B cell (primary cell): Measurements from ENCODE around the gene PDE4B. TPM values are rescaled to one million over a fixed set of nuclear protein-coding genes. Genes with fewer than 3 reads are reported as not detected.

Experiments
- ATAC-seq: fragments of 200-7000 bp; cut with Tn5 transposase; one replicate; pipeline ENCODE4 v1.10.0; 2021; ENCODE audit warnings: low read depth, mild to moderate bottlenecking, moderate number of reproducible peaks, moderate library complexity
- CTCF ChIA-PET: fragments of 350-600 bp; sonication (Branson Sonifier 250); formaldehyde crosslinking; loops from one replicate; lab custom pipeline; 2021; ENCODE audit warnings: antibody characterized with exemption, inconsistent platforms; lab: Charles Lee
- POLR2A ChIA-PET: fragments of 350-600 bp; sonication (Branson Sonifier 250); formaldehyde crosslinking; loops from one replicate; lab custom pipeline; 2021; ENCODE audit warnings: antibody characterized with exemption; lab: Charles Lee
- DNase-seq: peaks from one replicate; pipeline ENCODE4 v3.0.0; 2013
- H2AFZ ChIP-seq: 2 replicates; pipeline ENCODE4 v1.6.1; 2012; ENCODE audit warnings: mild to moderate bottlenecking, low read depth, low read length; ENCODE audit not compliant: insufficient read depth, poor library complexity, severe bottlenecking
- H3K27ac ChIP-seq, 2 donors: 1 replicate in 1 of 2; 2 replicates in 1 of 2; pipeline ENCODE4 v1.5.1; 2012 to 2013; ENCODE audit warnings: low read length in 2 of 2, mild to moderate bottlenecking in 2 of 2, moderate library complexity in 1 of 2
- H3K27me3 ChIP-seq, 4 experiments: fragments of 200-600 bp in 1 of 4; sonication (generic) in 1 of 4; replicated peaks in 1 of 4; 1 replicate in 2 of 4; 2 replicates in 2 of 4; pipeline versions ENCODE4 v1.6.1 to v1.7.0; 2013 to 2016; ENCODE audit warnings: low read length in 3 of 4, mild to moderate bottlenecking in 2 of 4, mixed read lengths in 1 of 4, moderate library complexity in 1 of 4; ENCODE audit not compliant: insufficient read depth in 4 of 4, control insufficient read depth in 3 of 4; ENCODE audit errors: control extremely low read depth in 1 of 4
- H3K36me3 ChIP-seq, 2 experiments: replicated peaks in 1 of 2; 1 replicate in 1 of 2; 2 replicates in 1 of 2; pipeline versions ENCODE4 v1.6.1 to v1.7.1; 2013; ENCODE audit warnings: low read length in 1 of 2; ENCODE audit not compliant: insufficient read depth in 2 of 2, control insufficient read depth in 1 of 2; ENCODE audit errors: control extremely low read depth in 1 of 2, extremely low read depth in 1 of 2
- H3K4me1 ChIP-seq, 2 donors: fragments of 200-600 bp in 1 of 2; sonication (generic) in 1 of 2; 1 replicate in 1 of 2; 2 replicates in 1 of 2; pipeline versions ENCODE4 v1.5.1 to v1.6.1; 2013 to 2017; ENCODE audit warnings: low read length in 2 of 2; ENCODE audit not compliant: control insufficient read depth in 2 of 2, insufficient read depth in 2 of 2
- H3K4me2 ChIP-seq: replicated peaks from 2 replicates; pipeline ENCODE3; 2012; ENCODE audit warnings: mild to moderate bottlenecking, low read depth, low read length; ENCODE audit not compliant: poor library complexity, severe bottlenecking
- H3K4me3 ChIP-seq, 5 experiments: fragments of 200-600 bp in 1 of 5; sonication (generic) in 1 of 5; 1 replicate in 3 of 5; 2 replicates in 2 of 5; pipeline versions ENCODE4 v1.5.1 to v1.7.0; 2011 to 2016; ENCODE audit warnings: low read length in 4 of 5, mild to moderate bottlenecking in 4 of 5, low read depth in 2 of 5, control low read depth in 1 of 5, moderate library complexity in 1 of 5; ENCODE audit not compliant: insufficient read depth in 1 of 5; ENCODE audit errors: control extremely low read depth in 1 of 5, extremely low read depth in 1 of 5
- H3K79me2 ChIP-seq: fragments of 200-600 bp; sonication (generic); one replicate; pipeline ENCODE4 v1.6.0; 2016; ENCODE audit warnings: low read length; ENCODE audit not compliant: control insufficient read depth, insufficient read depth
- H3K9ac ChIP-seq: fragments of 200-600 bp; sonication (generic); 2 replicates; pipeline ENCODE4 v1.6.1; 2017; ENCODE audit warnings: mild to moderate bottlenecking, low read length, moderate library complexity
- H3K9me3 ChIP-seq, 3 donors: one replicate each; pipeline versions ENCODE4 v1.6.1 to v1.7.1; 2013; ENCODE audit warnings: low read length in 2 of 3; ENCODE audit not compliant: control insufficient read depth in 2 of 3, insufficient read depth in 1 of 3; ENCODE audit errors: control extremely low read depth in 1 of 3
- H4K20me1 ChIP-seq: 2 replicates; pipeline ENCODE4 v1.6.0; 2012; ENCODE audit warnings: mild to moderate bottlenecking, low read length; ENCODE audit not compliant: insufficient read depth, control insufficient read depth, poor library complexity, severe bottlenecking
- H3K27ac Mint-ChIP-seq: one replicate; pipeline ENCODE4 v1.8.0; 2021; ENCODE audit warnings: mixed read lengths
- H3K27me3 Mint-ChIP-seq: one replicate; pipeline ENCODE4 v1.8.0; 2021; ENCODE audit warnings: mixed read lengths
- H3K4me1 Mint-ChIP-seq: one replicate; pipeline ENCODE4 v1.8.0; 2021; ENCODE audit warnings: mixed read lengths
- H3K4me3 Mint-ChIP-seq: one replicate; pipeline ENCODE4 v1.8.0; 2021; ENCODE audit warnings: mixed read lengths
- H3K9me3 Mint-ChIP-seq: one replicate; pipeline ENCODE4 v1.8.0; 2022; ENCODE audit warnings: mixed read lengths; ENCODE audit not compliant: insufficient read depth
- EZH2 ChIP-seq: IDR thresholded peaks from 2 replicates; pipeline ENCODE4 v1.6.1; 2012; ENCODE audit warnings: borderline replicate concordance, low read depth, mild to moderate bottlenecking, moderate library complexity, low read length; ENCODE audit not compliant: insufficient read depth, poor library complexity, severe bottlenecking
- WGBS: methylation state at CpG from one replicate; pipeline ENCODE4 v1.1.5; 2013; ENCODE audit warnings: missing lambda C conversion rate; ENCODE audit not compliant: insufficient coverage; 5-methylcytosine and 5-hydroxymethylcytosine counted together
- intact Hi-C: fragments of 100-400 bp; cut with micrococcal nuclease; formaldehyde crosslinking; loops from one replicate; pipeline ENCODE4 v1.10.0; 2022
- polyA plus RNA-seq: library from polyadenylated mRNA; depleted of rRNA; stranded (reverse); fragments of >200 nt; gene quantifications from 2 replicates; pipeline ENCODE4 v1.2.3, GENCODE V29; 2012
- total RNA-seq, 2 donors: library from RNA; stranded (reverse); fragments of 120-200 nt in 1 of 2; gene quantifications; 1 replicate in 1 of 2; 2 replicates in 1 of 2; pipeline versions ENCODE4 v1.2.3 to v1.2.4, GENCODE V29; 2013 to 2022
- TF ChIP-seq, protein P1 (sequence below): fragments of 200-600 bp; IDR thresholded peaks from one replicate; pipeline ENCODE4 v1.8.0; 2022; ENCODE audit warnings: antibody characterized with exemption, mild to moderate bottlenecking

Gene PDE4B
- total and polyA plus RNA-seq, 2 donors (not counting 1 experiment from before 2014, with no cell fraction given) = 63.7 to 242 TPM

- TF ChIP-seq, protein P1, sequence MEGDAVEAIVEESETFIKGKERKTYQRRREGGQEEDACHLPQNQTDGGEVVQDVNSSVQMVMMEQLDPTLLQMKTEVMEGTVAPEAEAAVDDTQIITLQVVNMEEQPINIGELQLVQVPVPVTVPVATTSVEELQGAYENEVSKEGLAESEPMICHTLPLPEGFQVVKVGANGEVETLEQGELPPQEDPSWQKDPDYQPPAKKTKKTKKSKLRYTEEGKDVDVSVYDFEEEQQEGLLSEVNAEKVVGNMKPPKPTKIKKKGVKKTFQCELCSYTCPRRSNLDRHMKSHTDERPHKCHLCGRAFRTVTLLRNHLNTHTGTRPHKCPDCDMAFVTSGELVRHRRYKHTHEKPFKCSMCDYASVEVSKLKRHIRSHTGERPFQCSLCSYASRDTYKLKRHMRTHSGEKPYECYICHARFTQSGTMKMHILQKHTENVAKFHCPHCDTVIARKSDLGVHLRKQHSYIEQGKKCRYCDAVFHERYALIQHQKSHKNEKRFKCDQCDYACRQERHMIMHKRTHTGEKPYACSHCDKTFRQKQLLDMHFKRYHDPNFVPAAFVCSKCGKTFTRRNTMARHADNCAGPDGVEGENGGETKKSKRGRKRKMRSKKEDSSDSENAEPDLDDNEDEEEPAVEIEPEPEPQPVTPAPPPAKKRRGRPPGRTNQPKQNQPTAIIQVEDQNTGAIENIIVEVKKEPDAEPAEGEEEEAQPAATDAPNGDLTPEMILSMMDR = no peak
- no peak for TF ChIP-seq EZH2
- POLR2A ChIA-PET = no interaction called here
- no peaks in the 10 kb centered on the region for H3K79me2 ChIP-seq
- H4K20me1 ChIP-seq = no peaks in the 10 kb centered on the region
- H3K36me3 ChIP-seq = no peaks in the 10 kb centered on the region
- Mint-ChIP-seq H3K27me3 (peaks cover 12% of the 10 kb centered on the region), H3K4me1 (peaks cover 4% of the 10 kb centered on the region), H3K9me3 (peaks cover 6% of the 10 kb centered on the region), H3K27ac (no peak overlapping the region), H3K4me3 (no peak overlapping the region)
- no peak overlapping the region for H3K9ac ChIP-seq
- CTCF ChIA-PET = no interaction called here
- DNase-seq (no peak), ATAC-seq (no peak)
- no peak overlapping the region for H3K4me3 ChIP-seq
- H2AFZ ChIP-seq = no peak overlapping the region
- H3K4me2 ChIP-seq = no peak overlapping the region
- no peak overlapping the region for H3K27ac ChIP-seq
- intact Hi-C loops = loop anchor here (10.0 kb wide), 1 partner anchor 1222 kb away; no protein-coding TSS in a partner anchor
- no peaks in the 10 kb centered on the region for H3K4me1 ChIP-seq
- H3K9me3 ChIP-seq = peaks cover 1 to 4% (median 2%) of the 10 kb centered on the region in 3 donors
- WGBS = 100% methylated on average over 2 of the region's 5 CpGs
- no peaks in the 10 kb centered on the region for H3K27me3 ChIP-seq
Observed at GRCh38 chr1:66132324-66132723, 339.6 kb downstream of the PDE4B start.

DNA sequence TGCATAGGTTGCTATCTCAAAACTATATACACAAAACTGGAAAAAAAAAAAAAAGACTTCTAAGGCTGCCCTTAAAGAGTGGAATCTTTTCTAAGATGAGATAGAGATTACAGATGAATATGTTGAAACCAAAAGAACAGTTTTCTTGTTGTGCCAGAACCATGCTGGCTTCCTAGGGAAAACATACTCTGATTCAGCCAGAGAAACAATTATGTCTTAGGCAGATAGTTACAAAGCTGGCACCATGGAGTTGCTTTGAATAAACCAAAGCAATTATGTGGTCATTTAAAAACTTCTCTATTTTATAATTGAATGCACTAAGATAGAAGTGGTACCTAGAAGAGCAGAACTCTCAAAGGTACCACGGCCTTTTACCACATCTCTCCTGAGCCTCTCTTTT, 341.3 kb downstream of the PDE4B start:
- peaks cover 1 to 4% (median 2%) of the 10 kb centered on the region in 3 donors for H3K9me3 ChIP-seq
- H3K4me3 ChIP-seq = no peak overlapping the region
- ChIA-PET CTCF (no interaction called here), POLR2A (no interaction called here)
- H3K4me2 ChIP-seq = no peak overlapping the region
- H3K79me2 ChIP-seq = no peaks in the 10 kb centered on the region
- ATAC-seq (no peak), DNase-seq (no peak)
- no CpG with 5 or more reads among the region's 1 CpG for WGBS
- H3K9me3 Mint-ChIP-seq = no peaks in the 10 kb centered on the region
- no peak overlapping the region for H3K9ac ChIP-seq
- no peak overlapping the region for H3K27ac ChIP-seq
- intact Hi-C loops = loop anchor here (10.0 kb wide), 1 partner anchor 1221 kb away; no protein-coding TSS in a partner anchor
- no peaks in the 10 kb centered on the region for H3K4me1 ChIP-seq
- no peaks in the 10 kb centered on the region for H4K20me1 ChIP-seq
- H3K27ac Mint-ChIP-seq = no peak overlapping the region
- no peak overlapping the region for H2AFZ ChIP-seq
- no peak overlapping the region for H3K4me3 Mint-ChIP-seq
- H3K27me3 ChIP-seq = no peaks in the 10 kb centered on the region
- no peak for TF ChIP-seq EZH2
- TF ChIP-seq, protein P1 = no peak
- H3K36me3 ChIP-seq = no peaks in the 10 kb centered on the region
- peaks cover 3% of the 10 kb centered on the region for H3K4me1 Mint-ChIP-seq
- H3K27me3 Mint-ChIP-seq = peaks cover 12% of the 10 kb centered on the region
